ENCODE results near the gene MAGEA2. TPM values are rescaled to one million over a fixed set of nuclear protein-coding genes. Genes with fewer than 3 reads are reported as not detected.
"Not testable (repeated sequence)": the region's sequence is repeated elsewhere in the genome, so short reads cannot be mapped to it uniquely, and the experiment has no call there.

Gene MAGEA2
- total and polyA plus RNA-seq, 5 experiments from 2014 or later, result not detected

DNA sequence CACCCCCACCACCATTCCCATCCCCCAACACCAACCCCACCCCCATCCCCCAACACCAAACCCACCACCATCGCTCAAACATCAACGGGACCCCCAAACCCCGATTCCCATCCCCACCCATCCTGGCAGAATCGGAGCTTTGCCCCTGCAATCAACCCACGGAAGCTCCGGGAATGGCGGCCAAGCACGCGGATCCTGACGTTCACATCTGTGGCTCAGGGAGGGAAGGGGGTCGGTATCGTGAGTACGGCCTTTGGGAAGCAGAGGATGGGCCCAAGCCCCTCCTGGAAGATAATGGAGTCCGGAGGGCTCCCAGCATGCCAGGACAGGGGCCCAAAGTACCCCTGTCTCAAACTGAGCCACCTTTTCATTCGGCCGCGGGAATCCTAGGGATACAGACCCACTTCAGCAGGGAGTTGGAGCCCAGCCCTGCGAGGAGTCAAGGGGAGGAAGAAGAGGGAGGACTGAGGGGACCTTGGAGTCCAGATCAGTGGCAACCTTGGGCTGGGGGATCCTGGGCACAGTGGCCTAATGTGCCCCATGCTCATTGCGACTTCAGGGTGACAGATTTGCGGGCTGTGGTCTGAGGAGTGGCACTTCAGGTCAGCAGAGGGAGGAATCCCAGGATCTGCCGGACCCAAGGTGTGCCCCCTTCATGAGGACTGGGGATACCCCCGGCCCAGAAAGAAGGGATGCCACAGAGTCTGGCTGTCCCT is 19.3 kb downstream of the MAGEA2 start:
- POLR2A ChIA-PET, H3K4me1 Mint-ChIP-seq, H3K4me3 Mint-ChIP-seq, H3K27ac Mint-ChIP-seq, H3K27me3 Mint-ChIP-seq, H3K36me3 Mint-ChIP-seq, H3K9me3 Mint-ChIP-seq, DNase-seq, ATAC-seq: not testable (repeated sequence)

DNA sequence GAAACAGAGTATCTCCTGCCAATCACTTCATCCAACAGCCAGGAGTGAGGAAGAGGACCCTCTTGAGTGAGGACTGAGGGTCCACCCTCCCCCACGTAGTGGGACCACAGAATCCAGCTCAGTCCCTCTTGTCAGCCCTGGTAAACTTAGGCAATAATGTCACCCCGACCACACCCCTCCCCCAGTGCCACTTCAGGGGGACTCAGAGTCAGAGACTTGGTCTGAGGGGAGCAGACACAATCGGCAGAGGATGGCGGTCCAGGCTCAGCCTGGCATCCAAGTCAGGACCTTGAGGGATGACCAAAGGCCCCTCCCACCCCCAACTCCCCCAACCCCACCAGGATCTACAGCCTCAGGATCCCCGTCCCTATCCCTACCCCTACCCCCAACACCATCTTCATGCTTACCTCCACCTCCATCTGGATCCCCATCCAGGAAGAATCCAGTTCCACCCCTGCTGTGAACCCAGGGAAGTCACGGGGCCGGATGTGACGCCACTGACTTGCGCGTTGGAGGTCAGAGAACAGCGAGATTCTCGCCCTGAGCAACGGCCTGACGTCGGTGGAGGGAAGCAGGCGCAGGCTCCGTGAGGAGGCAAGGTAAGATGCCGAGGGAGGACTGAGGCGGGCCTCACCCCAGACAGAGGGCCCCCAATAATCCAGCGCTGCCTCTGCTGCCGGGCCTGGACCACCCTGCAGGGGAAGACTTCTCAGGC is 20.2 kb downstream of the MAGEA2 start, which contains the start of the genes CSAG1 and MAGEA12:
Gene CSAG1, minus strand, starts transcription at position 461 of the 715 bp plus-strand sequence. CDS start 1,261 bp downstream, outside the sequence.
Gene MAGEA12, plus strand, starts transcription at position 497 of the 715 bp plus-strand sequence. CDS start 2,405 bp downstream, outside the sequence.
- no peak for DNase-seq
- no peaks in the 10 kb centered on the region for H3K4me1 Mint-ChIP-seq

DNA sequence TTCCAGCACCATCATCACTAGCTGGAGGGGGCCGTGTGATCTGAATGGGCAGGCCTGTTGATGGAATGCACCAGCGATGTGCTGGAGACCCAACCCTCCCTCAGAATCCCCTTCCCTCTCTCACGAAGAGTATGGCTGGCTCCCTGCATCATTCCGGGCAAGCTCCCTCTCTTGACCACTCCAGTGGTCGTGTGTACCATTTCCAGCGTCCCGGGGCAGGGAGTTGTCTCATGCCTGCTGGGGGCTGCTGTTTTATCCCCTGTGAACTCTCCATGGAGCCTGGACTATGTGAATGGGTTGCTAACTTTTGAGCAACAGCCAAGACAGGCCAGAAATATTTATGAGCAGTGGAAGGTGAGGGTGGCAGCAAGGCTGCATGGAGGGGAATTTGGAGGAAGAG is 28.2 kb downstream of the MAGEA2 start:
- ATAC-seq (no peak), DNase-seq (no peak)
- H3K4me1 Mint-ChIP-seq, result no peaks in the 10 kb centered on the region
- no peaks in the 10 kb centered on the region for H3K36me3 Mint-ChIP-seq
- H3K9me3 Mint-ChIP-seq, result no peaks in the 10 kb centered on the region
- POLR2A ChIA-PET, result no interaction called here
- no peak overlapping the region for H3K27ac Mint-ChIP-seq
- H3K4me3 Mint-ChIP-seq, result no peak overlapping the region
- peaks cover 0 to 9% (median 0%) of the 10 kb centered on the region in 5 donors for H3K27me3 Mint-ChIP-seq

More for the DNA sequence above, 20.2 kb downstream of the MAGEA2 start, which contains the start of the genes CSAG1 and MAGEA12:
- POLR2A ChIA-PET, result no interaction called here
- Mint-ChIP-seq H3K27ac (no peak within 1 kb of the TSS), H3K9me3 (no peaks in the 10 kb centered on the region), H3K27me3 (peaks cover 0 to 3% (median 0%) of the 10 kb centered on the region in 5 donors), H3K36me3 (no peaks in the 10 kb centered on the region), H3K4me3 (no peak within 1 kb of the TSS)
- no peak for ATAC-seq

DNA sequence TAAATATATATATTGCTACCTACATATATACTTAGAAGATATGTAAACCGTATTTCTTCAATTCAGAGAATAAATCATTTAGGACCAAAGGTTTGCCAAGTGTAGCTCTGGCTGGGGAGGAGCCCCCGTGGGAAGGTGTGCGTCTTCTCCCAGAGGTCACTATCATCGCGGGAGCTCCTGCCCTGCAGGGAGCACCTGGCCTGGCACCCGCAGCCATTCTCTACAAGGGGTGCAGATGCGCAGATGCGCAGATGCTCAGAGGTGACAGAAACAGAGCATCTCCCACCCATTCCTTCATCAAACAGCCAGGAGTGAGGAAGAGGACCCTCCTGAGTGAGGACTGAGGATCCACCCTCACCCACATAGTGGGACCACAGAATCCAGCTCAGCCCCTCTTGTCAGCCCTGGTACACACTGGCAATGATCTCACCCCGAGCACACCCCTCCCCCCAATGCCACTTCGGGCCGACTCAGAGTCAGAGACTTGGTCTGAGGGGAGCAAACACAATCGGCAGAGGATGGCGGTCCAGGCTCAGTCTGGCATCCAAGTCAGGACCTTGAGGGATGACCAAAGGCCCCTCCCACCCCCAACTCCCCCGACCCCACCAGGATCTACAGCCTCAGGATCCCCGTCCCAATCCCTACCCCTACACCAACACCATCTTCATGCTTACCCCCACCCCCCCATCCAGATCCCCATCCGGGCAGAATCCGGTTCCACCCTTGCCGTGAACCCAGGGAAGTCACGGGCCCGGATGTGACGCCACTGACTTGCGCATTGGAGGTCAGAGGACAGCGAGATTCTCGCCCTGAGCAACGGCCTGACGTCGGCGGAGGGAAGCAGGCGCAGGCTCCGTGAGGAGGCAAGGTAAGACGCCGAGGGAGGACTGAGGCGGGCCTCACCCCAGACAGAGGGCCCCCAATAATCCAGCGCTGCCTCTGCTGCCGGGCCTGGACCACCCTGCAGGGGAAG is 39.5 kb downstream of the MAGEA2 start, which contains the start of gene MAGEA2B:
Gene MAGEA2B, plus strand, starts transcription at position 814 of the 973 bp plus-strand sequence. CDS start 2,479 bp downstream, outside the sequence.
- H3K9me3 Mint-ChIP-seq, ATAC-seq, POLR2A ChIA-PET, DNase-seq, H3K4me3 Mint-ChIP-seq, H3K27ac Mint-ChIP-seq, H3K4me1 Mint-ChIP-seq, H3K36me3 Mint-ChIP-seq, H3K27me3 Mint-ChIP-seq: not testable (repeated sequence)

DNA sequence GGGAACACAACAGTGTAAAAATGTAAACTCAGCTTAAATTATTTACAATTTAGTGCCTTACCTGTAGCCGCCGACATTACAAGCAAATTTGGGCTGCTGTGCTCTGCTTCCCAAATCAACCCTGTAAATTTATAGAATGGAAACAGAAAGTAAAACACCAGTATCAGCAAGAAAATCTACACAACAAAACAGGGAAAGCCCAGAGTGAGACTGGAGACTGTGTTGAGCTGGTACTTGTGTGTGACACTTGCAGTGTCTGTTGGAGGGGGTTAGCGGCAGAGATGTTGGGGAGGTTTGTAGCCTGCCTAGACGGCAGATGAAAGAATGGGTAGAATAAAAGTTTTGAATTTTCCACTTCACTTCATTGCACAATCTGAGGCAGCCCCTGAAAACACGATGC is 40.4 kb downstream of the MAGEA2 start:
- H3K27me3 Mint-ChIP-seq, H3K27ac Mint-ChIP-seq, ATAC-seq, H3K9me3 Mint-ChIP-seq, H3K4me1 Mint-ChIP-seq, H3K36me3 Mint-ChIP-seq, POLR2A ChIA-PET, H3K4me3 Mint-ChIP-seq, DNase-seq: not testable (repeated sequence)

DNA sequence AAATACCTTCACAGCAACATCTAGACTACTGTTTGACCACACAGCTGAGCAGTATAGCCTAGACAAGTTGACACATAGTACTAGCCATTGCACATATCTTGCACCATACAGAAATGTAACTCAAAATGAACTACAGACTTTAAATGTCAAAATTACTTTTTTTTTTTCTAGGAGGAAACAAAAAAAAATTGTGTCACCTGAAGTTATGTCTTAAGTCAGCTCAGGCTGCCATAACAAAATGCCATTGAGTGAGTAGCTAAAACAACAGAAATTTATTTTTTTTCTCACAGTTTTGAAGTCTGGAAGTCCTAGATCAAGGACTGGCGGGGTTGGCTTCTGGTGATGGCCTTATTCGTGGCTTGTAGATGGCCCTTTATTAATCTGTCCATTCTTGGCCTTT is 44.5 kb downstream of the MAGEA2 start, which contains the start of gene CSAG2:
Gene CSAG2, minus strand, starts transcription at position 101 of the 400 bp plus-strand sequence. CDS start 161 bp downstream, outside the sequence.
- H3K27ac Mint-ChIP-seq, H3K4me3 Mint-ChIP-seq, POLR2A ChIA-PET, H3K36me3 Mint-ChIP-seq, DNase-seq, H3K27me3 Mint-ChIP-seq, ATAC-seq, H3K9me3 Mint-ChIP-seq, H3K4me1 Mint-ChIP-seq: not testable (repeated sequence)

DNA sequence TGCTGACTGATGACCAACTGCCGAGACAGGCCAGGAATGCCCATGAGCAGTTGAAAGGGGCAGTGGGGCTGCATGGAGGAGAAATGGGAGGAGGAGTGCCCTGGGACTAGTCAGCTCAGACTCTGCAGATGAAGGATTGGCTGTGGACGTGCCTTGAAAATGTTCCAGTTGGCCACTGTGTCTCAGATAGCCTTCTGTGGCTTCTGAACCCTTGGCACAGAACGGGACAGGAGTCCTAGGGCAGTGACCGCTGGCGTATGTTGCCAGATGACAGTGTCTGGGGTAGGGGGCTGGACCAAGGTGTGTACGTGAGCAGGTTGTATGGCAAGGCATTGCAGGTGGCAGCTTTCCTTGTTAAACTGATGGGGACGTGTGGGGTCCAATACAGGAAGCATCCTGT is 47.1 kb downstream of the MAGEA2 start:
- H3K4me3 Mint-ChIP-seq, DNase-seq, H3K27ac Mint-ChIP-seq, H3K9me3 Mint-ChIP-seq, H3K27me3 Mint-ChIP-seq, H3K4me1 Mint-ChIP-seq, ATAC-seq, H3K36me3 Mint-ChIP-seq, POLR2A ChIA-PET: not testable (repeated sequence)

DNA sequence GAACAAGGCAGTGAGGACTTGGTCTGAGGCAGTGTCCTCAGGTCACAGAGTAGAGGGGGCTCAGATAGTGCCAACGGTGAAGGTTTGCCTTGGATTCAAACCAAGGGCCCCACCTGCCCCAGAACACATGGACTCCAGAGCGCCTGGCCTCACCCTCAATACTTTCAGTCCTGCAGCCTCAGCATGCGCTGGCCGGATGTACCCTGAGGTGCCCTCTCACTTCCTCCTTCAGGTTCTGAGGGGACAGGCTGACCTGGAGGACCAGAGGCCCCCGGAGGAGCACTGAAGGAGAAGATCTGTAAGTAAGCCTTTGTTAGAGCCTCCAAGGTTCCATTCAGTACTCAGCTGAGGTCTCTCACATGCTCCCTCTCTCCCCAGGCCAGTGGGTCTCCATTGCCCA is 53.3 kb downstream of the MAGEA2 start:
- H3K9me3 Mint-ChIP-seq, POLR2A ChIA-PET, H3K27ac Mint-ChIP-seq, H3K4me3 Mint-ChIP-seq, H3K36me3 Mint-ChIP-seq, H3K4me1 Mint-ChIP-seq, H3K27me3 Mint-ChIP-seq, ATAC-seq: not testable (repeated sequence)
- peak in 1 of 10 donors; percentile 45 for DNase-seq

Other genes starting within 250 kb of the MAGEA2 start
- gene GABRQ, start 115.9 kb downstream of the MAGEA2 start, total RNA-seq, result not detected
- gene GABRQ, start 115.9 kb downstream of the MAGEA2 start, polyA plus RNA-seq, result not detected
- not detected for gene MAGEA3, start 55.0 kb downstream of the MAGEA2 start, total RNA-seq
- gene MAGEA3, start 55.0 kb downstream of the MAGEA2 start, polyA plus RNA-seq, result not detected
- not detected for gene CSAG2, start 44.6 kb downstream of the MAGEA2 start, total RNA-seq
- not detected for gene CSAG2, start 44.6 kb downstream of the MAGEA2 start, polyA plus RNA-seq
- not detected for gene MAGEA2B, start 39.2 kb downstream of the MAGEA2 start, total RNA-seq
- not detected for gene MAGEA2B, start 39.2 kb downstream of the MAGEA2 start, polyA plus RNA-seq
- not detected for gene CSAG1, start 20.1 kb downstream of the MAGEA2 start, total RNA-seq
- gene CSAG1, start 20.1 kb downstream of the MAGEA2 start, polyA plus RNA-seq, result not detected
- not detected for gene MAGEA12, start 20.1 kb downstream of the MAGEA2 start, total RNA-seq
- gene MAGEA12, start 20.1 kb downstream of the MAGEA2 start, polyA plus RNA-seq, result not detected
- not detected for gene CSAG3, start 5.4 kb upstream of the MAGEA2 start, total RNA-seq
- gene CSAG3, start 5.4 kb upstream of the MAGEA2 start, polyA plus RNA-seq, result not detected
- not detected for gene MAGEA6, start 15.8 kb upstream of the MAGEA2 start, total RNA-seq
- not detected for gene MAGEA6, start 15.8 kb upstream of the MAGEA2 start, polyA plus RNA-seq
- gene CETN2, start 76.9 kb upstream of the MAGEA2 start, total RNA-seq, result 1 to 10 TPM; 6.3 to 7.3 TPM
- gene CETN2, start 76.9 kb upstream of the MAGEA2 start, polyA plus RNA-seq, result 10 to 100 TPM; 23.3 to 30.8 (median 27.7) TPM
- gene NSDHL, start 77.2 kb upstream of the MAGEA2 start, total RNA-seq, result 1 to 10 TPM; 6.8 to 7.6 TPM
- gene NSDHL, start 77.2 kb upstream of the MAGEA2 start, polyA plus RNA-seq, result 10 to 100 TPM; 10.5 to 13.0 (median 12.7) TPM
- 1 to 10 TPM; 2.6 to 2.7 TPM for gene ZNF185, start 144.2 kb upstream of the MAGEA2 start, total RNA-seq
- 1 to 10 TPM; 1.8 to 2.8 (median 2.6) TPM for gene ZNF185, start 144.2 kb upstream of the MAGEA2 start, polyA plus RNA-seq
- not detected for gene PNMA5, start 240.3 kb upstream of the MAGEA2 start, total RNA-seq
- gene PNMA5, start 240.3 kb upstream of the MAGEA2 start, polyA plus RNA-seq, result not detected

All from naive thymus-derived CD8-positive, alpha-beta T cell (primary cell).